HepG2 (cell line): ENCODE data around the gene SGCE. TPM values are rescaled to one million over a fixed set of nuclear protein-coding genes. Genes with fewer than 3 reads are reported as not detected.

Experiments used
- CCAR2 ChIP-seq: fragments of 200-400 bp; formaldehyde crosslinking; optimal IDR thresholded peaks from 2 replicates; pipeline ENCODE3; 2018; ENCODE audit warnings: low read depth, mild to moderate bottlenecking, low read length, moderate library complexity
- ERF ChIP-seq: IDR thresholded peaks from 2 replicates; pipeline ENCODE4 v1.6.1; 2018; ENCODE audit warnings: missing biosample characterization, missing genetic modification reagents
- FOXA1 ChIP-seq, 2 experiments: fragments of 450-650 bp in 1 of 2; sonication (generic) in 1 of 2; formaldehyde crosslinking in 1 of 2; IDR thresholded peaks; 2 replicates each; pipeline versions ENCODE4 v1.4.0 to v1.6.1; 2016 to 2020; ENCODE audit warnings: missing genetic modification reagents in 1 of 2
- FOXM1 ChIP-seq: sonication (generic); formaldehyde crosslinking; IDR thresholded peaks from 2 replicates; pipeline ENCODE4 v1.5.0; 2020; ENCODE audit warnings: missing genetic modification reagents
- HHEX ChIP-seq: IDR thresholded peaks from 2 replicates; pipeline ENCODE4 v1.6.1; 2016; ENCODE audit warnings: control low read depth
- HOXD1 ChIP-seq: sonication (generic); formaldehyde crosslinking; IDR thresholded peaks from 2 replicates; pipeline ENCODE4 v1.5.0; 2020; ENCODE audit warnings: missing genetic modification reagents
- IRF2 ChIP-seq: IDR thresholded peaks from 2 replicates; pipeline ENCODE4 v1.6.1; 2018; ENCODE audit warnings: missing genetic modification reagents, missing compliant biosample characterization
- JUNB ChIP-seq: sonication (generic); formaldehyde crosslinking; IDR thresholded peaks from 2 replicates; pipeline ENCODE4 v1.8.0; 2022; ENCODE audit warnings: missing genetic modification reagents, mild to moderate bottlenecking, borderline replicate concordance
- NBN ChIP-seq: fragments of 450-650 bp; conservative IDR thresholded peaks from 2 replicates; pipeline ENCODE4 v1.6.1; 2017
- SP140L ChIP-seq: sonication (generic); formaldehyde crosslinking; IDR thresholded peaks from 2 replicates; pipeline ENCODE4 v1.4.0; 2020; ENCODE audit warnings: missing genetic modification reagents, borderline replicate concordance
- ZMYM4 ChIP-seq: sonication (generic); formaldehyde crosslinking; IDR thresholded peaks from 2 replicates; pipeline ENCODE4 v1.8.1; 2023; ENCODE audit warnings: mild to moderate bottlenecking, missing genetic modification reagents
- ZNF205 ChIP-seq: IDR thresholded peaks from 2 replicates; pipeline ENCODE4 v1.6.1; 2018; ENCODE audit warnings: missing biosample characterization, missing genetic modification reagents
- ZNF556 ChIP-seq: sonication (generic); formaldehyde crosslinking; IDR thresholded peaks from 2 replicates; pipeline ENCODE4 v1.4.0; 2020; ENCODE audit warnings: mild to moderate bottlenecking, missing genetic modification reagents, borderline replicate concordance
- polyA plus RNA-seq, 8 experiments: library from polyadenylated mRNA; depleted of rRNA in 3 of 8; stranded (reverse) in 7 of 8; unstranded in 1 of 8; fragments of >200 nt; fragmentation: Illumina TruSeq in 4 of 8; extraction: Trizol in 4 of 8; gene quantifications; 2 replicates each; pipeline versions ENCODE4 v1.2.1 to v1.2.3, GENCODE V29; 2011 to 2016; ENCODE audit warnings: low read depth in 4 of 8, missing spikeins in 1 of 8, mixed read lengths in 1 of 8; ENCODE audit not compliant: insufficient read depth in 1 of 8
- total RNA-seq, 5 experiments: library from RNA; depleted of rRNA; stranded (reverse); fragments of >200 nt; fragmentation: Illumina TruSeq; extraction: Trizol; gene quantifications; 2 replicates each; pipeline ENCODE4 v1.2.3, GENCODE V29; 2016; ENCODE audit warnings: low read depth in 1 of 5
- TF ChIP-seq, protein P1 (sequence below): sonication (generic); formaldehyde crosslinking; IDR thresholded peaks from 2 replicates; pipeline ENCODE4 v1.9.0; 2022; ENCODE audit warnings: missing genetic modification reagents, mild to moderate bottlenecking, borderline replicate concordance
- TF ChIP-seq, protein P2 (sequence below): sonication (generic); formaldehyde crosslinking; IDR thresholded peaks from 2 replicates; pipeline ENCODE4 v1.5.0; 2020; ENCODE audit warnings: missing genetic modification reagents, mild to moderate bottlenecking, borderline replicate concordance
- TF ChIP-seq, protein P3 (sequence below): sonication (generic); formaldehyde crosslinking; IDR thresholded peaks from 2 replicates; pipeline ENCODE4 v1.8.0; 2022; ENCODE audit warnings: mild to moderate bottlenecking, missing genetic modification reagents, moderate library complexity
- TF ChIP-seq, protein P4 (sequence below): sonication (generic); formaldehyde crosslinking; conservative IDR thresholded peaks from 2 replicates; pipeline ENCODE4 v1.5.0; 2020; ENCODE audit warnings: missing genetic modification reagents
- TF ChIP-seq, protein P5 (sequence below): sonication (generic); formaldehyde crosslinking; IDR thresholded peaks from 2 replicates; pipeline ENCODE4 v1.8.0; 2022; ENCODE audit warnings: missing genetic modification reagents, mild to moderate bottlenecking, inconsistent platforms, borderline replicate concordance
- TF ChIP-seq, protein P6 (sequence below): sonication (generic); formaldehyde crosslinking; IDR thresholded peaks from 2 replicates; pipeline ENCODE4 v1.4.0; 2020; ENCODE audit warnings: missing genetic modification reagents

The SGCE gene
- total and polyA plus RNA-seq, 2 of the 13 experiments (the other 11 are each of a cell fraction or from before 2014, with no cell fraction given), result 52.3 to 71.1 TPM

DNA sequence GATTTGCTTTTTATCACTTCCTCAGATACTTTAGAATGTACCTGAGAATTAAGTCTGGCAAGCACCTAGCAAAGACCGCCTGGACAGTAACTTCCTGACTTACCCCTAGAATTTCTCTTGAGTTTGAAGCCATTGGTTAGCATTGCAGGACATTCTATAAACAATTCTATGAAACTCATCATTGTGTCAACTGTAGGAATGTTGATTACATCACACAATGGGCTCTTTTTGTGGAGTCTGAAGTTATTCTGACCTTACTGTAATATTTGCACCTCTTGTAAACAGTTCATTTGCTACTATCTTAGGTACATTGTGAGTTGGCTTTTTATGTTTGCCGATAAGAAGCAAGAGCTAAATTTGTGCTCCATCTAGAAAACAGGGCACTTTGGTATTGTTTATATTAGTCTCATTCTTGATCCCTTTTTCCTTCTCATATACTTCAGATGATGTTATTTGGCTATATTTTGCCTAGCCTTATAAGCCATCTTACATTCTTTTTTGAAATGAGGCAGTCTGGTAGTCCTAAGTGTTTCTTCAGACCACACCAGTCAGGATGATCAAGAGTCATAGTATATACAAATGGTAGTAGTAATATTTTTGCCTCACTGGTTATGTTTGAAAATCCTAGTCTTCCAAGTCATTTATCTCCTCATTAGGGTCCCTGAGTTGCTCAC is 94.0 kb downstream of the SGCE start (continued):
- TF ChIP-seq, protein P1, sequence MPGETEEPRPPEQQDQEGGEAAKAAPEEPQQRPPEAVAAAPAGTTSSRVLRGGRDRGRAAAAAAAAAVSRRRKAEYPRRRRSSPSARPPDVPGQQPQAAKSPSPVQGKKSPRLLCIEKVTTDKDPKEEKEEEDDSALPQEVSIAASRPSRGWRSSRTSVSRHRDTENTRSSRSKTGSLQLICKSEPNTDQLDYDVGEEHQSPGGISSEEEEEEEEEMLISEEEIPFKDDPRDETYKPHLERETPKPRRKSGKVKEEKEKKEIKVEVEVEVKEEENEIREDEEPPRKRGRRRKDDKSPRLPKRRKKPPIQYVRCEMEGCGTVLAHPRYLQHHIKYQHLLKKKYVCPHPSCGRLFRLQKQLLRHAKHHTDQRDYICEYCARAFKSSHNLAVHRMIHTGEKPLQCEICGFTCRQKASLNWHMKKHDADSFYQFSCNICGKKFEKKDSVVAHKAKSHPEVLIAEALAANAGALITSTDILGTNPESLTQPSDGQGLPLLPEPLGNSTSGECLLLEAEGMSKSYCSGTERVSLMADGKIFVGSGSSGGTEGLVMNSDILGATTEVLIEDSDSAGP, result no peak
- TF ChIP-seq, protein P2, sequence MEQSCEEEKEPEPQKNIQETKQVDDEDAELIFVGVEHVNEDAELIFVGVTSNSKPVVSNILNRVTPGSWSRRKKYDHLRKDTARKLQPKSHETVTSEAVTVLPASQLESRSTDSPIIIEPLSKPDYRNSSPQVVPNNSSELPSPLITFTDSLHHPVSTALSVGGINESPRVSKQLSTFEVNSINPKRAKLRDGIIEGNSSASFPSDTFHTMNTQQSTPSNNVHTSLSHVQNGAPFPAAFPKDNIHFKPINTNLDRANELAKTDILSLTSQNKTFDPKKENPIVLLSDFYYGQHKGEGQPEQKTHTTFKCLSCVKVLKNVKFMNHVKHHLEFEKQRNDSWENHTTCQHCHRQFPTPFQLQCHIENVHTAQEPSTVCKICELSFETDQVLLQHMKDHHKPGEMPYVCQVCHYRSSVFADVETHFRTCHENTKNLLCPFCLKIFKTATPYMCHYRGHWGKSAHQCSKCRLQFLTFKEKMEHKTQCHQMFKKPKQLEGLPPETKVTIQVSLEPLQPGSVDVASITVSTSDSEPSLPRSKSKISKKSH, result no peak
- no peak for TF ChIP-seq FOXM1 (CRISPR knock-in tag)
- TF ChIP-seq FOXA1 (IDR thresholded peaks at IDR 0.05), result peak; percentile 59; the same call in 1 of the 2 replicates
- TF ChIP-seq FOXA1 (CRISPR knock-in tag; IDR thresholded peaks at IDR 0.05), result peak; percentile 90
- TF ChIP-seq, protein P3, sequence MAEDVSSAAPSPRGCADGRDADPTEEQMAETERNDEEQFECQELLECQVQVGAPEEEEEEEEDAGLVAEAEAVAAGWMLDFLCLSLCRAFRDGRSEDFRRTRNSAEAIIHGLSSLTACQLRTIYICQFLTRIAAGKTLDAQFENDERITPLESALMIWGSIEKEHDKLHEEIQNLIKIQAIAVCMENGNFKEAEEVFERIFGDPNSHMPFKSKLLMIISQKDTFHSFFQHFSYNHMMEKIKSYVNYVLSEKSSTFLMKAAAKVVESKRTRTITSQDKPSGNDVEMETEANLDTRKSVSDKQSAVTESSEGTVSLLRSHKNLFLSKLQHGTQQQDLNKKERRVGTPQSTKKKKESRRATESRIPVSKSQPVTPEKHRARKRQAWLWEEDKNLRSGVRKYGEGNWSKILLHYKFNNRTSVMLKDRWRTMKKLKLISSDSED (CRISPR knock-in tag), result no peak
- TF ChIP-seq, protein P4, sequence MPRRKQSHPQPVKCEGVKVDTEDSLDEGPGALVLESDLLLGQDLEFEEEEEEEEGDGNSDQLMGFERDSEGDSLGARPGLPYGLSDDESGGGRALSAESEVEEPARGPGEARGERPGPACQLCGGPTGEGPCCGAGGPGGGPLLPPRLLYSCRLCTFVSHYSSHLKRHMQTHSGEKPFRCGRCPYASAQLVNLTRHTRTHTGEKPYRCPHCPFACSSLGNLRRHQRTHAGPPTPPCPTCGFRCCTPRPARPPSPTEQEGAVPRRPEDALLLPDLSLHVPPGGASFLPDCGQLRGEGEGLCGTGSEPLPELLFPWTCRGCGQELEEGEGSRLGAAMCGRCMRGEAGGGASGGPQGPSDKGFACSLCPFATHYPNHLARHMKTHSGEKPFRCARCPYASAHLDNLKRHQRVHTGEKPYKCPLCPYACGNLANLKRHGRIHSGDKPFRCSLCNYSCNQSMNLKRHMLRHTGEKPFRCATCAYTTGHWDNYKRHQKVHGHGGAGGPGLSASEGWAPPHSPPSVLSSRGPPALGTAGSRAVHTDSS (CRISPR knock-in tag), result no peak
- TF ChIP-seq NBN, result no peak
- TF ChIP-seq ZMYM4, result peak; percentile 82
- TF ChIP-seq, protein P5, sequence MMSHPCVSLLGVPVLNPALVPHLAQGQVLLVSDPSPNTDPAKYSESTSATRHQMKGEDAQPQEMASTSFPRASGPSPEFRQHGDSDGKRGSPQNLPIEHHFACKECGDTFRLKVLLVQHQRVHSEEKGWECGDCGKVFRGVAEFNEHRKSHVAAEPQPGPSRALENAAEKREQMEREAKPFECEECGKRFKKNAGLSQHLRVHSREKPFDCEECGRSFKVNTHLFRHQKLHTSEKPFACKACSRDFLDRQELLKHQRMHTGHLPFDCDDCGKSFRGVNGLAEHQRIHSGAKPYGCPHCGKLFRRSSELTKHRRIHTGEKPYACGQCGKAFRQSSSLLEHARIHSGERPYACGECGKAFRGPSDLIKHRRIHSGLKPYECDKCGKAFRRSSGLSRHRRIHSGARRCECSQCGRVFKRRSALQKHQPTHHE (CRISPR knock-in tag), result no peak; the same call in 1 of the 2 replicates
- TF ChIP-seq HOXD1 (CRISPR knock-in tag), result 0 out of 2 replicates have a peak, but pooled peaks have one; percentile 71
- TF ChIP-seq JUNB (CRISPR knock-in tag), result no peak; the same call in 1 of the 2 replicates
- peak; percentile 74 for TF ChIP-seq HHEX (CRISPR knock-in tag)
- TF ChIP-seq, protein P6, sequence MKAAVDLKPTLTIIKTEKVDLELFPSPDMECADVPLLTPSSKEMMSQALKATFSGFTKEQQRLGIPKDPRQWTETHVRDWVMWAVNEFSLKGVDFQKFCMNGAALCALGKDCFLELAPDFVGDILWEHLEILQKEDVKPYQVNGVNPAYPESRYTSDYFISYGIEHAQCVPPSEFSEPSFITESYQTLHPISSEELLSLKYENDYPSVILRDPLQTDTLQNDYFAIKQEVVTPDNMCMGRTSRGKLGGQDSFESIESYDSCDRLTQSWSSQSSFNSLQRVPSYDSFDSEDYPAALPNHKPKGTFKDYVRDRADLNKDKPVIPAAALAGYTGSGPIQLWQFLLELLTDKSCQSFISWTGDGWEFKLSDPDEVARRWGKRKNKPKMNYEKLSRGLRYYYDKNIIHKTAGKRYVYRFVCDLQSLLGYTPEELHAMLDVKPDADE (CRISPR knock-in tag), result no peak
- TF ChIP-seq IRF2 (CRISPR knock-in tag), result peak; percentile 87
- no peak; the same call in 1 of the 2 replicates for TF ChIP-seq SP140L (CRISPR knock-in tag)
- no peak for TF ChIP-seq CCAR2
- TF ChIP-seq ERF (CRISPR knock-in tag), result peak; percentile 83
- TF ChIP-seq ZNF556, result no peak; the same call in 1 of the 2 replicates
- TF ChIP-seq ZNF205 (CRISPR knock-in tag), result peak; percentile 74
